Measurements from ENCODE around the gene TMEM8B.

- TF ChIP-seq TCF12 (IDR thresholded peaks at IDR 0.05; ENCODE audit: low read depth, low read length) = no peak
- peak; percentile 93 for TF ChIP-seq CEBPB (IDR thresholded peaks at IDR 0.05; ENCODE audit: low read depth, low read length)
- no peak for TF ChIP-seq SP1 (IDR thresholded peaks at IDR 0.05; ENCODE audit: low read depth, low read length)
- TF ChIP-seq JUND (IDR thresholded peaks at IDR 0.05; ENCODE audit: low read length) = no peak
- no peak for TF ChIP-seq MAX (IDR thresholded peaks at IDR 0.05)
- TF ChIP-seq POLR2A (IDR thresholded peaks at IDR 0.05; ENCODE audit: control extremely low read depth in 1 of 2, low read depth in 2 of 2, low read length in 2 of 2) = no peak
- TF ChIP-seq CTCF (IDR thresholded peaks at IDR 0.05; ENCODE audit: control extremely low read depth in 1 of 3, insufficient read depth in 1 of 3, low read depth in 1 of 3, low read length in 3 of 3) = no peak
These were observed 39.9 kb downstream of the TMEM8B start for GRCh38 chr9:35868933-35869332.
